ENCODE measurements around the gene MTMR11. TPM values are rescaled to one million over a fixed set of nuclear protein-coding genes. Genes with fewer than 3 reads are reported as not detected.

Gene MTMR11
- total RNA-seq, 1 experiment from 2014 or later: 3.9 TPM

DNA sequence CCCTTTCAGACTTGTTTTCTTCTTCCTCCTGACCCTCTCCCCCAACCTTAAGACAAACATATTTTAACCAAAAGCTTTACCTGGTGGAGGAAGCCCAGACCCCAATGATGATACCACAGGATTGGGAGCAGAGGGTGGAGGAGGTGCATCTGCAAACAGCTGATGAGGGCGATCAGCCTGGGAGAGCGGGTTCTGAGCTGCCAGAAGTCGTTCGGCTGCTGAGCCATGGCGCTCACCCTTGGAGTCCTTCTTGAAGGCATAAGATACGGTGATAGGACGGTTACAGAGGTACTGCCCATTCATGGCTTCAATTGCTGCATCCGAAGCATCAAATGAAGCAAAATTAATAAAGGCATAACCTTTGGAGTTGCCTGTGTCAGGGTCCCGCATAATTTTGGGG lies 10.4 kb downstream of the MTMR11 start:
- H3K4me2 ChIP-seq (ENCODE audit: insufficient read depth, insufficient read length, low read length): peak overlapping the region; percentile 96
- no peaks in the 10 kb centered on the region for H4K20me1 ChIP-seq (ENCODE audit: control insufficient read depth, insufficient read depth, insufficient read length)
- no peak overlapping the region for H3T11ph ChIP-seq (ENCODE audit: low read length)
- H2BK20ac ChIP-seq (ENCODE audit: low read depth, low read length, poor library complexity, severe bottlenecking): no peak overlapping the region
- no peak overlapping the region for H2AFZ ChIP-seq (ENCODE audit: low read length)
- no peak overlapping the region for H4K5ac ChIP-seq (ENCODE audit: insufficient read length, low read depth, low read length)
- Mint-ChIP-seq H3K4me3 (peak overlapping the region; percentile 97 to 100), H3K27me3 (ENCODE audit: low read depth) (no peaks in the 10 kb centered on the region), H3K27ac (no peak overlapping the region), H3K9me3 (no peaks in the 10 kb centered on the region; a peak in 1 of 5 replicates), H3K4me1 (peaks cover 19 to 26% of the 10 kb centered on the region in 2 experiments), H3K36me3 (ENCODE audit: insufficient read depth in 1 of 3, low read depth in 3 of 3) (peaks cover 33 to 54% (median 49%) of the 10 kb centered on the region in 3 experiments)
- no peak overlapping the region for H3K23ac ChIP-seq (ENCODE audit: insufficient read length, low read depth, low read length)
- no peaks in the 10 kb centered on the region for H3K9me3 ChIP-seq (ENCODE audit: control insufficient read depth, low read depth, low read length)
- TF ChIP-seq, protein P1, sequence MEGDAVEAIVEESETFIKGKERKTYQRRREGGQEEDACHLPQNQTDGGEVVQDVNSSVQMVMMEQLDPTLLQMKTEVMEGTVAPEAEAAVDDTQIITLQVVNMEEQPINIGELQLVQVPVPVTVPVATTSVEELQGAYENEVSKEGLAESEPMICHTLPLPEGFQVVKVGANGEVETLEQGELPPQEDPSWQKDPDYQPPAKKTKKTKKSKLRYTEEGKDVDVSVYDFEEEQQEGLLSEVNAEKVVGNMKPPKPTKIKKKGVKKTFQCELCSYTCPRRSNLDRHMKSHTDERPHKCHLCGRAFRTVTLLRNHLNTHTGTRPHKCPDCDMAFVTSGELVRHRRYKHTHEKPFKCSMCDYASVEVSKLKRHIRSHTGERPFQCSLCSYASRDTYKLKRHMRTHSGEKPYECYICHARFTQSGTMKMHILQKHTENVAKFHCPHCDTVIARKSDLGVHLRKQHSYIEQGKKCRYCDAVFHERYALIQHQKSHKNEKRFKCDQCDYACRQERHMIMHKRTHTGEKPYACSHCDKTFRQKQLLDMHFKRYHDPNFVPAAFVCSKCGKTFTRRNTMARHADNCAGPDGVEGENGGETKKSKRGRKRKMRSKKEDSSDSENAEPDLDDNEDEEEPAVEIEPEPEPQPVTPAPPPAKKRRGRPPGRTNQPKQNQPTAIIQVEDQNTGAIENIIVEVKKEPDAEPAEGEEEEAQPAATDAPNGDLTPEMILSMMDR (conservative IDR thresholded peaks at IDR 0.05): no peak
- peaks cover 8% of the 10 kb centered on the region; the same call in 1 of the 2 replicates for H3K79me2 ChIP-seq (ENCODE audit: insufficient read depth, low read length)
- no peak for DNase-seq
- no peak overlapping the region for H3K14ac ChIP-seq (ENCODE audit: insufficient read depth, low read length)
- H2BK120ac ChIP-seq (ENCODE audit: low read depth, low read length, poor library complexity, severe bottlenecking): no peak overlapping the region
- H3K9ac ChIP-seq (ENCODE audit: extremely low read depth, insufficient read length, low read length): no peak overlapping the region
- no peak overlapping the region for H2AK5ac ChIP-seq (ENCODE audit: insufficient read length, low read length)
- no CpG with 5 or more reads among the region's 9 CpGs for WGBS (ENCODE audit: extremely low coverage, insufficient read length, low lambda C conversion rate)
- H3K27ac ChIP-seq (ENCODE audit: insufficient read length, low read depth, low read length): no peak overlapping the region
- no peak overlapping the region for H4K91ac ChIP-seq (ENCODE audit: insufficient read length, low read depth, low read length)
- H2BK5ac ChIP-seq (ENCODE audit: insufficient read length, low read length): no peak overlapping the region
- no peak overlapping the region for H2BK15ac ChIP-seq (ENCODE audit: low read depth, low read length)
- peaks cover 2% of the 10 kb centered on the region; the same call in 1 of the 2 replicates for H3K4me1 ChIP-seq (ENCODE audit: insufficient read depth, low read length)
- H3K56ac ChIP-seq (ENCODE audit: insufficient read length, low read depth, low read length): no peak overlapping the region
- peaks cover 11% of the 10 kb centered on the region for H3K79me1 ChIP-seq (ENCODE audit: insufficient read depth, low read depth, low read length, poor library complexity, severe bottlenecking)
- peaks cover 11% of the 10 kb centered on the region for H3K23me2 ChIP-seq (ENCODE audit: insufficient read length, low read depth, low read length, poor library complexity, severe bottlenecking)
- no peak overlapping the region for H2BK12ac ChIP-seq (ENCODE audit: insufficient read length, low read depth, low read length)
- H3K27me3 ChIP-seq (ENCODE audit: insufficient read depth, low read length): no peaks in the 10 kb centered on the region
- no peak overlapping the region for H3K4ac ChIP-seq (ENCODE audit: low read depth, low read length)
- no peak overlapping the region for H4K8ac ChIP-seq (replicated peaks; ENCODE audit: insufficient read length, low read depth, low read length)
- no peak overlapping the region for H3K18ac ChIP-seq (ENCODE audit: insufficient read length, low read depth, low read length)

All from H9 (cell line).